Activated CD4-positive, alpha-beta T cell treated with anti-CD3 and anti-CD28 coated beads, Interleukin-2, amount 10 ng/mL, durations not matched to agents 7 days and 5 days (primary cell): ENCODE results near the gene ZW10. TPM values are rescaled to one million over a fixed set of nuclear protein-coding genes. Genes with fewer than 3 reads are reported as not detected.
"Not testable (repeated sequence)": the region's sequence is repeated elsewhere in the genome, so short reads cannot be mapped to it uniquely, and the experiment has no call there.

Experiments used
- CTCF ChIA-PET: fragments of 350-600 bp; sonication (Branson Sonifier 250); formaldehyde crosslinking; loops from one replicate; lab custom pipeline; 2021; ENCODE audit warnings: antibody characterized with exemption; lab: Charles Lee
- POLR2A ChIA-PET: fragments of 350-600 bp; sonication (Branson Sonifier 250); formaldehyde crosslinking; loops from one replicate; lab custom pipeline; 2021; ENCODE audit warnings: antibody characterized with exemption; lab: Charles Lee
- DNase-seq: peaks from one replicate; pipeline ENCODE4 v3.0.0-alpha.2; 2020
- H3K27ac Mint-ChIP-seq: one replicate; pipeline ENCODE4 v1.8.0; 2021; ENCODE audit warnings: mild to moderate bottlenecking, moderate library complexity, mixed read lengths
- H3K27me3 Mint-ChIP-seq: one replicate; pipeline ENCODE4 v1.8.0; 2021; ENCODE audit warnings: mixed read lengths
- H3K36me3 Mint-ChIP-seq: one replicate; pipeline ENCODE4 v1.8.0; 2021; ENCODE audit warnings: low read depth, mixed read lengths
- H3K4me1 Mint-ChIP-seq: one replicate; pipeline ENCODE4 v1.8.0; 2021; ENCODE audit warnings: mixed read lengths
- H3K4me3 Mint-ChIP-seq: one replicate; pipeline ENCODE4 v1.8.0; 2021; ENCODE audit warnings: mild to moderate bottlenecking, moderate library complexity, mixed read lengths
- H3K9me3 Mint-ChIP-seq: one replicate; pipeline ENCODE4 v1.8.0; 2021; ENCODE audit warnings: mixed read lengths
- total RNA-seq, 2 experiments: library from RNA; stranded (reverse); gene quantifications; one replicate each; pipeline ENCODE4 v1.2.3, GENCODE V29; 2021

The ZW10 gene
- total RNA-seq, 2 experiments from 2014 or later: 19.9 to 20.8 TPM

GRCh38 chr11:113715273-113715672 lies 58.2 kb downstream of the ZW10 start:
- Mint-ChIP-seq H3K4me1 (no peaks in the 10 kb centered on the region), H3K9me3 (no peaks in the 10 kb centered on the region), H3K27ac (no peak overlapping the region), H3K4me3 (no peak overlapping the region), H3K36me3 (no peaks in the 10 kb centered on the region), H3K27me3 (no peaks in the 10 kb centered on the region)
- ChIA-PET CTCF (no interaction called here), POLR2A (no interaction called here)
- DNase-seq: no peak

- Mint-ChIP-seq H3K36me3 (no peaks in the 10 kb centered on the region), H3K4me3 (no peak overlapping the region), H3K27me3 (no peaks in the 10 kb centered on the region), H3K9me3 (peaks cover 6% of the 10 kb centered on the region), H3K4me1 (no peaks in the 10 kb centered on the region), H3K27ac (no peak overlapping the region)
- ChIA-PET CTCF (no interaction called here), POLR2A (no interaction called here)
- no peak for DNase-seq
These were observed 62.5 kb downstream of the ZW10 start for GRCh38 chr11:113710989-113711388.

GRCh38 chr11:113705871-113706655 lies 67.4 kb downstream of the ZW10 start, which contains the start of gene TMPRSS5:
TSS of gene TMPRSS5 (minus strand) at chr11:113706308. CDS start at chr11:113706224, 84 bp downstream.
- no peaks in the 10 kb centered on the region for H3K4me1 Mint-ChIP-seq
- H3K9me3 Mint-ChIP-seq: peaks cover 8% of the 10 kb centered on the region
- H3K36me3 Mint-ChIP-seq: no peaks in the 10 kb centered on the region
- ChIA-PET CTCF (interaction anchor here (0.5 kb wide), 1 partner anchor 119 kb away, joined by 3 read pairs; no protein-coding TSS in a partner anchor), POLR2A (no interaction called here)
- DNase-seq: no peak
- no peaks in the 10 kb centered on the region for H3K27me3 Mint-ChIP-seq
- H3K4me3 Mint-ChIP-seq: no peak within 1 kb of the TSS
- H3K27ac Mint-ChIP-seq: no peak within 1 kb of the TSS

- CTCF ChIA-PET, H3K4me1 Mint-ChIP-seq, H3K9me3 Mint-ChIP-seq, POLR2A ChIA-PET, H3K4me3 Mint-ChIP-seq, H3K27me3 Mint-ChIP-seq, H3K27ac Mint-ChIP-seq, H3K36me3 Mint-ChIP-seq, DNase-seq: not testable (repeated sequence)
These were observed 69.9 kb downstream of the ZW10 start for GRCh38 chr11:113703551-113703950.

GRCh38 chr11:113701491-113701890 lies 72.0 kb downstream of the ZW10 start:
- H3K36me3 Mint-ChIP-seq: no peaks in the 10 kb centered on the region
- no peaks in the 10 kb centered on the region for H3K27me3 Mint-ChIP-seq
- peaks cover 2% of the 10 kb centered on the region for H3K9me3 Mint-ChIP-seq
- no peak overlapping the region for H3K27ac Mint-ChIP-seq
- no peak for DNase-seq
- no peaks in the 10 kb centered on the region for H3K4me1 Mint-ChIP-seq
- ChIA-PET CTCF (no interaction called here), POLR2A (no interaction called here)
- no peak overlapping the region for H3K4me3 Mint-ChIP-seq

GRCh38 chr11:113698515-113698914 lies 75.0 kb downstream of the ZW10 start:
- H3K4me1 Mint-ChIP-seq: peaks cover 2% of the 10 kb centered on the region
- CTCF ChIA-PET: interaction anchor here (0.7 kb wide), 1 partner anchor 11 kb away, joined by 3 read pairs; no protein-coding TSS in a partner anchor
- no peaks in the 10 kb centered on the region for H3K27me3 Mint-ChIP-seq
- no peak overlapping the region for H3K27ac Mint-ChIP-seq
- H3K9me3 Mint-ChIP-seq: no peaks in the 10 kb centered on the region
- no peaks in the 10 kb centered on the region for H3K36me3 Mint-ChIP-seq
- H3K4me3 Mint-ChIP-seq: no peak overlapping the region
- no peak for DNase-seq
- POLR2A ChIA-PET: no interaction called here

GRCh38 chr11:113697756-113698407 lies 75.6 kb downstream of the ZW10 start:
- peaks cover 2% of the 10 kb centered on the region for H3K4me1 Mint-ChIP-seq
- no peaks in the 10 kb centered on the region for H3K27me3 Mint-ChIP-seq
- no peaks in the 10 kb centered on the region for H3K9me3 Mint-ChIP-seq
- POLR2A ChIA-PET: no interaction called here
- no peak overlapping the region for H3K27ac Mint-ChIP-seq
- H3K36me3 Mint-ChIP-seq: no peaks in the 10 kb centered on the region
- CTCF ChIA-PET: no interaction called here
- no peak overlapping the region for H3K4me3 Mint-ChIP-seq
- DNase-seq: no peak

- Mint-ChIP-seq H3K36me3 (no peaks in the 10 kb centered on the region), H3K9me3 (no peaks in the 10 kb centered on the region), H3K4me1 (peaks cover 2% of the 10 kb centered on the region), H3K4me3 (no peak overlapping the region), H3K27ac (no peak overlapping the region), H3K27me3 (no peaks in the 10 kb centered on the region)
- POLR2A ChIA-PET: no interaction called here
- no peak for DNase-seq
- CTCF ChIA-PET: no interaction called here
These were observed 76.4 kb downstream of the ZW10 start for GRCh38 chr11:113697111-113697510.

- Mint-ChIP-seq H3K27ac (no peak overlapping the region), H3K4me3 (no peak overlapping the region), H3K36me3 (no peaks in the 10 kb centered on the region), H3K4me1 (peaks cover 2% of the 10 kb centered on the region), H3K27me3 (no peaks in the 10 kb centered on the region), H3K9me3 (no peaks in the 10 kb centered on the region)
- POLR2A ChIA-PET: no interaction called here
- DNase-seq: no peak
- CTCF ChIA-PET: no interaction called here
These were observed 78.3 kb downstream of the ZW10 start for GRCh38 chr11:113695207-113695606.

GRCh38 chr11:113694390-113694789 lies 79.1 kb downstream of the ZW10 start:
- Mint-ChIP-seq H3K4me3 (no peak overlapping the region), H3K27ac (no peak overlapping the region)
- CTCF ChIA-PET: no interaction called here

GRCh38 chr11:113693030-113693429 lies 80.5 kb downstream of the ZW10 start:
- POLR2A ChIA-PET: interaction anchor here (0.9 kb wide), 1 partner anchor 12 kb away, joined by 4 read pairs; no protein-coding TSS in a partner anchor

More at GRCh38 chr11:113694390-113694789, 79.1 kb downstream of the ZW10 start:
- POLR2A ChIA-PET: no interaction called here
- H3K4me1 Mint-ChIP-seq: peaks cover 2% of the 10 kb centered on the region
- DNase-seq: no peak
- no peaks in the 10 kb centered on the region for H3K36me3 Mint-ChIP-seq
- H3K27me3 Mint-ChIP-seq: no peaks in the 10 kb centered on the region
- H3K9me3 Mint-ChIP-seq: no peaks in the 10 kb centered on the region

GRCh38 chr11:113690619-113691569 lies 82.6 kb downstream of the ZW10 start:
- DNase-seq: peak; percentile 14
- POLR2A ChIA-PET: no interaction called here
- CTCF ChIA-PET: interaction anchor here (0.7 kb wide), 1 partner anchor 9 kb away, joined by 3 read pairs; no protein-coding TSS in a partner anchor
- H3K4me1 Mint-ChIP-seq: peaks cover 6% of the 10 kb centered on the region
- no peaks in the 10 kb centered on the region for H3K9me3 Mint-ChIP-seq
- no peak overlapping the region for H3K27ac Mint-ChIP-seq
- no peaks in the 10 kb centered on the region for H3K27me3 Mint-ChIP-seq
- H3K36me3 Mint-ChIP-seq: no peaks in the 10 kb centered on the region
- no peak overlapping the region for H3K4me3 Mint-ChIP-seq

More at GRCh38 chr11:113693030-113693429, 80.5 kb downstream of the ZW10 start:
- DNase-seq: no peak
- Mint-ChIP-seq H3K36me3 (no peaks in the 10 kb centered on the region), H3K4me3 (no peak overlapping the region), H3K27ac (no peak overlapping the region), H3K4me1 (peaks cover 2% of the 10 kb centered on the region), H3K27me3 (no peaks in the 10 kb centered on the region), H3K9me3 (no peaks in the 10 kb centered on the region)
- CTCF ChIA-PET: no interaction called here
